PC-3 (cell line): ENCODE data around the gene AP1B1. TPM values are rescaled to one million over a fixed set of nuclear protein-coding genes. Genes with fewer than 3 reads are reported as not detected.

Experiments
- ATAC-seq: fragments of 200-7000 bp; cut with Tn5 transposase; 2 replicates; pipeline ENCODE4 v1.9.1; 2020; ENCODE audit warnings: mild to moderate bottlenecking, moderate library complexity
- BruUV-seq: library from RNA; stranded (reverse); fragments of 400-500 nt; replicated peaks from 2 replicates; lab custom pipeline; 2021; lab: Mats Ljungman, UMichigan
- CTCF ChIA-PET: fragments of 300-600 bp; sonication (Branson Sonifier 250); formaldehyde crosslinking; loops from one replicate; lab custom pipeline; 2022; ENCODE audit warnings: antibody characterized with exemption; lab: Charles Lee
- POLR2A ChIA-PET: fragments of 300-600 bp; sonication (Branson Sonifier 250); formaldehyde crosslinking; loops from one replicate; lab custom pipeline; 2022; ENCODE audit warnings: antibody characterized with exemption; ENCODE audit not compliant: unreplicated experiment; lab: Charles Lee
- DNase-seq: peaks from one replicate; pipeline ENCODE4 v3.0.0-alpha.2; 2015
- H2AFZ ChIP-seq: fragments of 300-600 bp; sonication (generic); 2 replicates; pipeline ENCODE4 v1.6.0; 2016; ENCODE audit warnings: antibody characterized with exemption, low read length
- H3F3A ChIP-seq: fragments of 300-600 bp; sonication (generic); one replicate; pipeline ENCODE4 v1.6.0; 2017; ENCODE audit warnings: antibody characterized with exemption, low read length, control low read depth, mild to moderate bottlenecking; ENCODE audit not compliant: unreplicated experiment
- H3K27ac ChIP-seq: fragments of 300-600 bp; sonication (generic); 2 replicates; pipeline ENCODE4 v1.5.1; 2016; ENCODE audit warnings: mild to moderate bottlenecking, low read length
- H3K27me3 ChIP-seq: fragments of 300-600 bp; sonication (generic); 2 replicates; pipeline ENCODE4 v1.6.1; 2016; ENCODE audit warnings: low read length, mixed read lengths
- H3K36me3 ChIP-seq: fragments of 300-600 bp; sonication (generic); 2 replicates; pipeline ENCODE4 v1.6.1; 2016; ENCODE audit warnings: low read depth, mixed run types, low read length, mixed read lengths
- H3K4me1 ChIP-seq: fragments of 300-600 bp; sonication (generic); 2 replicates; pipeline ENCODE4 v1.5.1; 2016; ENCODE audit warnings: low read length; ENCODE audit not compliant: insufficient read depth
- H3K4me2 ChIP-seq: fragments of 300-600 bp; sonication (generic); 2 replicates; pipeline ENCODE4 v1.6.0; 2016; ENCODE audit warnings: low read length
- H3K4me3 ChIP-seq: fragments of 300-600 bp; sonication (generic); 2 replicates; pipeline ENCODE4 v1.5.1; 2016; ENCODE audit warnings: mild to moderate bottlenecking, low read length, mixed read lengths
- H3K79me2 ChIP-seq: fragments of 300-600 bp; sonication (generic); 2 replicates; pipeline ENCODE4 v1.6.1; 2017; ENCODE audit warnings: low read length, mixed read lengths
- H3K9ac ChIP-seq: fragments of 300-600 bp; sonication (generic); 2 replicates; pipeline ENCODE4 v1.6.0; 2016; ENCODE audit warnings: mild to moderate bottlenecking, low read length
- H3K9me2 ChIP-seq: fragments of 300-600 bp; sonication (generic); replicated peaks from 2 replicates; pipeline ENCODE4 v1.6.1; 2016; ENCODE audit warnings: mixed run types, low read length, mixed read lengths
- H3K9me3 ChIP-seq: fragments of 300-600 bp; sonication (generic); 2 replicates; pipeline ENCODE4 v1.6.1; 2016; ENCODE audit warnings: low read length, mixed read lengths
- H4K20me1 ChIP-seq: fragments of 300-600 bp; sonication (generic); 2 replicates; pipeline ENCODE4 v1.6.1; 2016; ENCODE audit warnings: low read length, mixed read lengths
- EZH2 ChIP-seq: fragments of 300-600 bp; sonication (generic); IDR thresholded peaks from one replicate; pipeline ENCODE4 v1.6.1; 2017; ENCODE audit warnings: antibody characterized with exemption, mild to moderate bottlenecking, low read length; ENCODE audit not compliant: unreplicated experiment
- EZH2phosphoT487 ChIP-seq: fragments of 300-600 bp; sonication (generic); IDR thresholded peaks from 2 replicates; pipeline ENCODE4 v1.6.1; 2018; ENCODE audit warnings: mild to moderate bottlenecking, antibody characterized with exemption, low read length, borderline replicate concordance
- intact Hi-C: fragments of 100-400 bp; cut with micrococcal nuclease; formaldehyde crosslinking; loops from 2 replicates; pipeline ENCODE4 v1.9.0; 2023
- total RNA-seq: library from RNA; depleted of rRNA; stranded (reverse); fragments of >200 nt; gene quantifications from 2 replicates; pipeline ENCODE4 v1.2.3, GENCODE V29; 2014
- TF ChIP-seq, protein P1 (sequence below): fragments of 300-600 bp; sonication (generic); conservative IDR thresholded peaks from 2 replicates; pipeline ENCODE4 v1.5.1; 2017; ENCODE audit warnings: antibody characterized with exemption, low read depth, mild to moderate bottlenecking, low read length

AP1B1 gene
- total RNA-seq, 1 experiment from 2014 or later, result 81.2 TPM

DNA sequence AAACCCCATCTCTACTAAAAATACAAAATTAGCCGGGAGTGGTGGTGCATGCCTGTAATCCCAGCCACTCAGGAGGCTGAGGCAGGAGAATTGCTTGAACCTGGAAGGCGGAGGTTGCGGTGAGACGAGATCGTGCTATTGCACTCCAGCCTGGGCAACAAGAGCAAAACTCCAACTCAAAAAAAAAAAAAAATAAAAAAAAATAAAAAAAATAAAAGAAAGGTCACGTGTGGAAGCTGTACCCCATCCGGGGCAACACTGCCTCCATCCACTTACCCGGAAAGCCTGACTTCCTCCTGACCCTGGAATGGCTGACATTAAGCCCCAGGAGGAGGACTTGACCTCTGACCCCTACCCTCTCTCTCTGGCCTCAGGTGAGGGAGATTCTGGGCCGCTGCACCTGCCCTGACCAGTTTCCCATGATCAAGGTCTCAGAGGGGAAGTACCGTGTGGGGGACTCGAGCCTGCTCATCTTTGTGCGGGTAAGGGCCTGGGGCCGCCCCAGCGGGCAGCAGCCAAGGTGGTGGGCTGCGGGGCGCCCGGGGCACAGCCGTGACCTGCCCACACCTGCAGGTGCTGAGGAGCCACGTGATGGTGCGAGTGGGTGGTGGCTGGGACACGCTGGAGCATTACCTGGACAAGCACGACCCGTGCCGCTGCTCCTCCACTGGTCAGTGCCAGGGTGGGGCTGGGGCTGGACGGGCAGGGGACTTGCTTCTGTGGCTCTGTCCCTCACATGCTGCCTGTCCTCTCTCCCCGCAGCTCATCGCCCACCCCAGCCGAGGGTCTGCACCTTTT, 78.1 kb downstream of the AP1B1 start:
- Histone ChIP-seq H3K4me1 (peaks cover 43% of the 10 kb centered on the region), H3K4me3 (no peak overlapping the region), H3K27ac (peak overlapping the region; percentile 97), H3K9me2 (no peaks in the 10 kb centered on the region), H4K20me1 (no peaks in the 10 kb centered on the region), H3F3A (no peaks in the 10 kb centered on the region), H3K79me2 (peaks cover 32% of the 10 kb centered on the region), H3K9ac (peak overlapping the region; percentile 54), H3K4me2 (peak overlapping the region; percentile 58), H2AFZ (no peak overlapping the region), H3K27me3 (peaks cover 5% of the 10 kb centered on the region; the same call in 1 of the 2 replicates), H3K36me3 (no peaks in the 10 kb centered on the region), H3K9me3 (no peaks in the 10 kb centered on the region)
- ATAC-seq (no peak), DNase-seq (no peak)
- CTCF ChIA-PET, result no interaction called here
- POLR2A ChIA-PET, result interaction anchor here (0.6 kb wide), 1 partner anchor 11 kb away, joined by 3 read pairs; no protein-coding TSS in a partner anchor
- TF ChIP-seq, protein P1, sequence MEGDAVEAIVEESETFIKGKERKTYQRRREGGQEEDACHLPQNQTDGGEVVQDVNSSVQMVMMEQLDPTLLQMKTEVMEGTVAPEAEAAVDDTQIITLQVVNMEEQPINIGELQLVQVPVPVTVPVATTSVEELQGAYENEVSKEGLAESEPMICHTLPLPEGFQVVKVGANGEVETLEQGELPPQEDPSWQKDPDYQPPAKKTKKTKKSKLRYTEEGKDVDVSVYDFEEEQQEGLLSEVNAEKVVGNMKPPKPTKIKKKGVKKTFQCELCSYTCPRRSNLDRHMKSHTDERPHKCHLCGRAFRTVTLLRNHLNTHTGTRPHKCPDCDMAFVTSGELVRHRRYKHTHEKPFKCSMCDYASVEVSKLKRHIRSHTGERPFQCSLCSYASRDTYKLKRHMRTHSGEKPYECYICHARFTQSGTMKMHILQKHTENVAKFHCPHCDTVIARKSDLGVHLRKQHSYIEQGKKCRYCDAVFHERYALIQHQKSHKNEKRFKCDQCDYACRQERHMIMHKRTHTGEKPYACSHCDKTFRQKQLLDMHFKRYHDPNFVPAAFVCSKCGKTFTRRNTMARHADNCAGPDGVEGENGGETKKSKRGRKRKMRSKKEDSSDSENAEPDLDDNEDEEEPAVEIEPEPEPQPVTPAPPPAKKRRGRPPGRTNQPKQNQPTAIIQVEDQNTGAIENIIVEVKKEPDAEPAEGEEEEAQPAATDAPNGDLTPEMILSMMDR, result no peak
- TF ChIP-seq EZH2phosphoT487, result no peak
- no peak for TF ChIP-seq EZH2
- no TSS peak for BruUV-seq
- intact Hi-C loops, result no loop called here

DNA sequence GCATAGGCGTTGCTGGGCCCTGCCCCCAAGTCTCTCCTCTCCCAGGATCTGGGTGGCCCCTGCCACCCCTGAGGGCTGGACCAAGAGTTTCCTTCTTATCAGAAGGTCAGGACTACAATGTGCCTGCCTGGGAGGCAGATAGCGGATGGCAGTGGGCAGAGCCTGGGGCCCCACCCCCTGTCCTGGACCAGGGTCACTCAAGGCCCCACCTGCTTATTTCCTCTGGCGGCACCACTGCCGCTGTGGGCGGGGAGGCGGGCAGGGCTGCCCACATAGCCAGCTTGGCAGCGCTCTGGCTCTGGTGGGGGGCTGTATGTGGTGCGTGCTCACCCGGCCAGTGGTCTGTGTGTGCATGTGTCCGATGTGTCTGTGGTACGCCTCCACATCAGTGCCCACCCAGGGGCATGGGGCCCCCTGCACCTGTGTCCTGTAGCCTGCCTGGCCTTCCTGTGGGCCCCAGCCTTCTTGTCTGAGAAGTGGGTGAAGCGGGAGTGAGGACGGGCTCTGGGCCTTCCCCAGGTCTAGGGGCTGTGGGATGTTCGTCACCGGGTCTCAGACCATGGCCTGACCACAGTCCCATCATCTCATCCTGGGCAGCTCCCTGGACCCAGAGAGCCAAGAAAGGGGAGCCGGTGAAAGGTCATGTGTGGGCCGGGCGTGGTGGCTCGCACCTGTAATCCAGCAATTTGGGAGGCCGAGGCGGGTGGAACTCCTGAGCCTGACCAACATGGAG, 78.9 kb downstream of the AP1B1 start:
- Histone ChIP-seq H3K27me3 (no peaks in the 10 kb centered on the region), H3K9me3 (no peaks in the 10 kb centered on the region), H2AFZ (no peak overlapping the region), H3K79me2 (peaks cover 32% of the 10 kb centered on the region), H4K20me1 (no peaks in the 10 kb centered on the region), H3K27ac (peak overlapping the region; percentile 97), H3K36me3 (no peaks in the 10 kb centered on the region), H3K9ac (peak overlapping the region; percentile 89), H3K4me3 (peak overlapping the region; percentile 79), H3F3A (no peaks in the 10 kb centered on the region), H3K9me2 (no peaks in the 10 kb centered on the region), H3K4me1 (peaks cover 43% of the 10 kb centered on the region), H3K4me2 (peak overlapping the region; percentile 89)
- intact Hi-C loops, result loop anchor here (5.0 kb wide), 1 partner anchor 38 kb away; no protein-coding TSS in a partner anchor
- no peak for ATAC-seq
- DNase-seq, result peak; percentile 25
- TF ChIP-seq, protein P1, result no peak
- no peak for TF ChIP-seq EZH2phosphoT487
- TF ChIP-seq EZH2, result no peak
- BruUV-seq, result no TSS peak
- CTCF ChIA-PET, result no interaction called here
- POLR2A ChIA-PET, result no interaction called here
